Naive thymus-derived CD4-positive, alpha-beta T cell (primary cell): Measurements from ENCODE around the gene ABL1. TPM values are rescaled to one million over a fixed set of nuclear protein-coding genes. Genes with fewer than 3 reads are reported as not detected.

Experiments used
- ATAC-seq: fragments of 150-1000 bp; cut with Tn5 transposase; 2 replicates; pipeline ENCODE4 v1.10.0; 2021; ENCODE audit warnings: mild to moderate bottlenecking, moderate library complexity
- CTCF ChIA-PET: fragments of 350-600 bp; sonication (Branson Sonifier 250); formaldehyde crosslinking; loops from one replicate; lab custom pipeline; 2021; ENCODE audit warnings: antibody characterized with exemption; lab: Charles Lee
- POLR2A ChIA-PET: fragments of 350-600 bp; sonication (Branson Sonifier 250); formaldehyde crosslinking; loops from one replicate; lab custom pipeline; 2021; ENCODE audit warnings: antibody characterized with exemption, inconsistent platforms; lab: Charles Lee
- DNase-seq, 9 donors: peaks; one replicate each; pipeline versions ENCODE4 v3.0.0 to v3.0.0-alpha.2; 2020 to 2022; ENCODE audit warnings: mixed read lengths in 1 of 9
- H3K27ac ChIP-seq: one replicate; pipeline ENCODE4 v1.7.0; 2013; ENCODE audit warnings: mild to moderate bottlenecking, low read depth, low read length, moderate library complexity
- H3K27me3 ChIP-seq, 2 donors: one replicate each; pipeline ENCODE4 v1.7.0; 2013; ENCODE audit warnings: low read length in 2 of 2, mild to moderate bottlenecking in 2 of 2, moderate library complexity in 2 of 2; ENCODE audit not compliant: control insufficient read depth in 2 of 2, insufficient read depth in 2 of 2
- H3K36me3 ChIP-seq, 3 experiments: 1 replicate in 2 of 3; 2 replicates in 1 of 3; pipeline ENCODE4 v1.7.0; 2013; ENCODE audit warnings: low read length in 3 of 3, mild to moderate bottlenecking in 3 of 3, moderate library complexity in 1 of 3; ENCODE audit not compliant: insufficient read depth in 3 of 3, control insufficient read depth in 2 of 3
- H3K4me1 ChIP-seq, 2 donors: one replicate each; pipeline ENCODE4 v1.7.0; 2013; ENCODE audit warnings: low read length in 2 of 2, mild to moderate bottlenecking in 2 of 2, moderate library complexity in 1 of 2; ENCODE audit not compliant: control insufficient read depth in 2 of 2, insufficient read depth in 2 of 2
- H3K4me3 ChIP-seq: 2 replicates; pipeline ENCODE4 v1.7.0; 2013; ENCODE audit warnings: mild to moderate bottlenecking, low read length
- H3K9me3 ChIP-seq, 3 experiments: 1 replicate in 2 of 3; 2 replicates in 1 of 3; pipeline ENCODE4 v1.7.0; 2013; ENCODE audit warnings: low read length in 3 of 3; ENCODE audit not compliant: control insufficient read depth in 2 of 3
- H3K27ac Mint-ChIP-seq, 9 donors: one replicate each; pipeline ENCODE4 v1.8.0; 2020 to 2022; ENCODE audit warnings: mixed read lengths in 9 of 9, mild to moderate bottlenecking in 8 of 9, moderate library complexity in 5 of 9, inconsistent platforms in 2 of 9
- H3K27me3 Mint-ChIP-seq, 5 donors: one replicate each; pipeline ENCODE4 v1.8.0; 2021 to 2022; ENCODE audit warnings: mixed read lengths in 5 of 5, mild to moderate bottlenecking in 1 of 5
- H3K36me3 Mint-ChIP-seq, 5 donors: one replicate each; pipeline ENCODE4 v1.8.0; 2020 to 2022; ENCODE audit warnings: mixed read lengths in 5 of 5, mild to moderate bottlenecking in 3 of 5, inconsistent platforms in 1 of 5
- H3K4me1 Mint-ChIP-seq, 7 donors: one replicate each; pipeline ENCODE4 v1.8.0; 2020 to 2022; ENCODE audit warnings: mixed read lengths in 7 of 7, mild to moderate bottlenecking in 3 of 7, inconsistent platforms in 1 of 7
- H3K4me3 Mint-ChIP-seq, 10 donors: one replicate each; pipeline ENCODE4 v1.8.0; 2020 to 2022; ENCODE audit warnings: mild to moderate bottlenecking in 10 of 10, mixed read lengths in 10 of 10, moderate library complexity in 6 of 10, inconsistent platforms in 2 of 10
- H3K9me3 Mint-ChIP-seq, 11 donors: one replicate each; pipeline ENCODE4 v1.8.0; 2020 to 2022; ENCODE audit warnings: mixed read lengths in 11 of 11, mild to moderate bottlenecking in 4 of 11, inconsistent platforms in 1 of 11, moderate library complexity in 1 of 11
- intact Hi-C, 2 donors: fragments of 100-400 bp; cut with micrococcal nuclease; formaldehyde crosslinking; loops; one replicate each; pipeline ENCODE4 v1.15.1; 2023
- polyA plus RNA-seq, 2 donors: library from polyadenylated mRNA; unstranded; fragments of 300-500 nt; fragmentation: Illumina TruSeq; gene quantifications; one replicate each; pipeline ENCODE4 v1.2.3, GENCODE V29; 2021
- total RNA-seq, 6 experiments: library from RNA in 5 of 6; stranded (reverse) in 5 of 6; gene quantifications; 1 replicate in 5 of 6; 2 replicates in 1 of 6; pipeline ENCODE4 v1.2.3 and lab custom pipeline; 2021 to 2026

ABL1 gene
- total and polyA plus RNA-seq, 7 experiments from 2014 or later: 8.4 to 41.0 (median 39.1) TPM

GRCh38 chr9:130932255-130933079, 97.4 kb downstream of the ABL1 start:
- H3K27me3 Mint-ChIP-seq: peaks cover 31 to 56% (median 45%) of the 10 kb centered on the region in 5 donors
- H3K27ac ChIP-seq: no peak overlapping the region
- ATAC-seq: no peak
- no peaks in the 10 kb centered on the region for H3K4me1 ChIP-seq
- ChIA-PET CTCF (no interaction called here), POLR2A (no interaction called here)
- no peak overlapping the region for H3K4me3 ChIP-seq
- intact Hi-C loops: no loop called here
- peaks cover 0 to 4% (median 0%) of the 10 kb centered on the region in 11 donors for H3K9me3 Mint-ChIP-seq
- peak overlapping the region in 1 of 9 donors; percentile 22 for H3K27ac Mint-ChIP-seq
- no peak overlapping the region for H3K4me3 Mint-ChIP-seq
- no peaks in the 10 kb centered on the region for H3K36me3 Mint-ChIP-seq
- H3K4me1 Mint-ChIP-seq: peaks cover 0 to 9% (median 0%) of the 10 kb centered on the region in 7 donors
- H3K27me3 ChIP-seq: peaks cover 0 to 2% of the 10 kb centered on the region in 2 donors
- H3K9me3 ChIP-seq: no peaks in the 10 kb centered on the region
- no peak for DNase-seq
- H3K36me3 ChIP-seq: no peaks in the 10 kb centered on the region

GRCh38 chr9:130933114-130934046, 98.3 kb downstream of the ABL1 start:
- Mint-ChIP-seq H3K9me3 (peaks cover 0 to 4% (median 0%) of the 10 kb centered on the region in 11 donors), H3K27me3 (peaks cover 37 to 56% (median 51%) of the 10 kb centered on the region in 5 donors), H3K27ac (no peak overlapping the region), H3K4me1 (peaks cover 0 to 12% (median 2%) of the 10 kb centered on the region in 7 donors), H3K4me3 (no peak overlapping the region), H3K36me3 (no peaks in the 10 kb centered on the region)
- POLR2A ChIA-PET: no interaction called here
- no peak for DNase-seq
- Histone ChIP-seq H3K4me1 (no peaks in the 10 kb centered on the region), H3K9me3 (no peaks in the 10 kb centered on the region), H3K27me3 (peaks cover 0 to 2% of the 10 kb centered on the region in 2 donors), H3K4me3 (no peak overlapping the region), H3K36me3 (no peaks in the 10 kb centered on the region), H3K27ac (no peak overlapping the region)
- intact Hi-C loops: no loop called here
- CTCF ChIA-PET: no interaction called here
- no peak for ATAC-seq

GRCh38 chr9:130934246-130934645, 99.2 kb downstream of the ABL1 start:
- H3K4me3 Mint-ChIP-seq: no peak overlapping the region
- ChIA-PET POLR2A (no interaction called here), CTCF (no interaction called here)
- Histone ChIP-seq H3K27ac (no peak overlapping the region), H3K4me1 (no peaks in the 10 kb centered on the region), H3K36me3 (no peaks in the 10 kb centered on the region), H3K27me3 (peaks cover 0 to 2% of the 10 kb centered on the region in 2 donors), H3K4me3 (no peak overlapping the region), H3K9me3 (no peaks in the 10 kb centered on the region)
- DNase-seq (no peak), ATAC-seq (no peak)
- peaks cover 0 to 4% (median 0%) of the 10 kb centered on the region in 11 donors for H3K9me3 Mint-ChIP-seq
- H3K27ac Mint-ChIP-seq: no peak overlapping the region
- intact Hi-C loops: no loop called here
- H3K27me3 Mint-ChIP-seq: peaks cover 37 to 61% (median 53%) of the 10 kb centered on the region in 5 donors
- no peaks in the 10 kb centered on the region for H3K36me3 Mint-ChIP-seq
- peaks cover 0 to 12% (median 4%) of the 10 kb centered on the region in 7 donors for H3K4me1 Mint-ChIP-seq

DNA sequence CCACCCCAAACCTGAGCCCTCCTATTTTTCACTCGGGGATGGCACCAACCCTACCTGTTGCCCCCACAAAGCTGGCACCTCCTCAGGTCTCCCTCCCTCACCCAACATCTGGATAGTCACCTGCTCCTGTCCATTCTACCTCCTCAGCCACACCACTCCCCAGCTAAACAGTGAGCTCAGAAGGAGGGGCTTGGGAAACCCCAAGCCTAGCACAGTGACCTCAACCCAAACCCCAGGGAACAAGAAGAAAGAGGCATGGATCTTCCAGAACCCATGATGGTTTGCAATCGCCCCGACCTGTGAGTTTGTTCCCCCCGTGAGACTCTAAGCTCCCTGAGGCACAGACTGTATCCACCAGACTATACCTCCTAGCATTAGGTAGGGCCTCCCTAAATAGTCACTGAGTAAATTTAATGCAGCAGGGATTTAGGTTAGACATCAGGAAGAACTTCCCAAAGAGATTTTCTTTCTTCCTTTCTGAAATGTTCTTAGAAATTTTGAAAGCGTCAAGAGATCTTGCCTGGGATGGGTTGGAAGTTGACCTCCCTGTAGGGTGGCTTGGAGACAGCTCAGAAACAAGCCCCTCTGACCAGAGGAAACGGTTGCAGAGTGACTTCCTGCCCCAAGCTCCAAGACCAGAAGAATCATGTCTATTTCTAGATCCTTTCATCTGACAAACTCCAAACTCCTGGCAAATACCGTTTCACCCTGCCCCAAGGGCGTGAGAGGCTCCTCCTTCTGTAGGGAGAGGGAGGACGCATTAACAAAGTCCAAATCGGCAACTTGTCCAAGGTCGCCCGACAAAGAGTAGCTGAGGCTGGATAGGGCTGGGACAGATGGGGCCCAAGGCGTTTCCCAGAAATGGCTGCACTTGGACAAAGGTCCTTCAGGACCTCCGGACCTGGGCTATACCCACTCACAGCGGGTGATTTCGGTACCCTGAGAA, 99.9 kb downstream of the ABL1 start:
- ATAC-seq (no peak), DNase-seq (no peak)
- Mint-ChIP-seq H3K27me3 (peaks cover 37 to 61% (median 55%) of the 10 kb centered on the region in 5 donors), H3K9me3 (peaks cover 0 to 4% (median 0%) of the 10 kb centered on the region in 11 donors), H3K4me1 (peaks cover 0 to 12% (median 4%) of the 10 kb centered on the region in 7 donors), H3K4me3 (no peak overlapping the region), H3K27ac (no peak overlapping the region), H3K36me3 (no peaks in the 10 kb centered on the region)
- H3K4me1 ChIP-seq: no peaks in the 10 kb centered on the region
- no peaks in the 10 kb centered on the region for H3K9me3 ChIP-seq
- no peaks in the 10 kb centered on the region for H3K36me3 ChIP-seq
- H3K27me3 ChIP-seq: peaks cover 0 to 2% of the 10 kb centered on the region in 2 donors
- CTCF ChIA-PET: no interaction called here
- H3K4me3 ChIP-seq: no peak overlapping the region
- POLR2A ChIA-PET: no interaction called here
- no peak overlapping the region for H3K27ac ChIP-seq
- intact Hi-C loops: no loop called here

GRCh38 chr9:130935648-130936271, 100.7 kb downstream of the ABL1 start:
- Histone ChIP-seq H3K4me1 (no peaks in the 10 kb centered on the region), H3K27ac (no peak overlapping the region), H3K4me3 (no peak overlapping the region), H3K27me3 (peaks cover 0 to 2% of the 10 kb centered on the region in 2 donors), H3K36me3 (no peaks in the 10 kb centered on the region), H3K9me3 (no peaks in the 10 kb centered on the region)
- peak overlapping the region in 1 of 10 donors; percentile 38 for H3K4me3 Mint-ChIP-seq
- peaks cover 40 to 68% (median 56%) of the 10 kb centered on the region in 5 donors for H3K27me3 Mint-ChIP-seq
- DNase-seq: no peak
- POLR2A ChIA-PET: no interaction called here
- no peak for ATAC-seq
- H3K9me3 Mint-ChIP-seq: peaks cover 0 to 4% (median 0%) of the 10 kb centered on the region in 11 donors
- H3K36me3 Mint-ChIP-seq: no peaks in the 10 kb centered on the region
- CTCF ChIA-PET: no interaction called here
- intact Hi-C loops: no loop called here
- H3K27ac Mint-ChIP-seq: no peak overlapping the region
- H3K4me1 Mint-ChIP-seq: peaks cover 0 to 13% (median 6%) of the 10 kb centered on the region in 7 donors
